Measurements from ENCODE around the gene FHIT. TPM values are rescaled to one million over a fixed set of nuclear protein-coding genes. Genes with fewer than 3 reads are reported as not detected.

FHIT gene
- total RNA-seq, 2 experiments from 2014 or later: 86.0 to 90.6 TPM

- POLR2A ChIA-PET: interaction anchor here (0.8 kb wide), 1 partner anchor 13 kb away, joined by 3 read pairs; no protein-coding TSS in a partner anchor
- Histone ChIP-seq H3K4me3 (ENCODE audit: low read length) (no peak overlapping the region), H3K27ac (ENCODE audit: low read depth in 1 of 2, low read length in 2 of 2) (no peak overlapping the region), H3K9me3 (ENCODE audit: control insufficient read depth in 1 of 2, insufficient read depth in 1 of 2, low read length in 2 of 2) (no peaks in the 10 kb centered on the region), H3K36me3 (ENCODE audit: insufficient read depth, low read length) (no peaks in the 10 kb centered on the region), H3K4me1 (ENCODE audit: insufficient read depth, low read length) (no peaks in the 10 kb centered on the region), H3K27me3 (ENCODE audit: control insufficient read depth in 1 of 2, insufficient read depth in 2 of 2, low read length in 2 of 2) (no peaks in the 10 kb centered on the region)
- no peaks in the 10 kb centered on the region for H3K36me3 Mint-ChIP-seq (ENCODE audit: low read depth)
- intact Hi-C loops (cut with DNase I, micrococcal nuclease): no loop called here
- H3K4me3 Mint-ChIP-seq: no peak overlapping the region
- TF ChIP-seq, protein P1, sequence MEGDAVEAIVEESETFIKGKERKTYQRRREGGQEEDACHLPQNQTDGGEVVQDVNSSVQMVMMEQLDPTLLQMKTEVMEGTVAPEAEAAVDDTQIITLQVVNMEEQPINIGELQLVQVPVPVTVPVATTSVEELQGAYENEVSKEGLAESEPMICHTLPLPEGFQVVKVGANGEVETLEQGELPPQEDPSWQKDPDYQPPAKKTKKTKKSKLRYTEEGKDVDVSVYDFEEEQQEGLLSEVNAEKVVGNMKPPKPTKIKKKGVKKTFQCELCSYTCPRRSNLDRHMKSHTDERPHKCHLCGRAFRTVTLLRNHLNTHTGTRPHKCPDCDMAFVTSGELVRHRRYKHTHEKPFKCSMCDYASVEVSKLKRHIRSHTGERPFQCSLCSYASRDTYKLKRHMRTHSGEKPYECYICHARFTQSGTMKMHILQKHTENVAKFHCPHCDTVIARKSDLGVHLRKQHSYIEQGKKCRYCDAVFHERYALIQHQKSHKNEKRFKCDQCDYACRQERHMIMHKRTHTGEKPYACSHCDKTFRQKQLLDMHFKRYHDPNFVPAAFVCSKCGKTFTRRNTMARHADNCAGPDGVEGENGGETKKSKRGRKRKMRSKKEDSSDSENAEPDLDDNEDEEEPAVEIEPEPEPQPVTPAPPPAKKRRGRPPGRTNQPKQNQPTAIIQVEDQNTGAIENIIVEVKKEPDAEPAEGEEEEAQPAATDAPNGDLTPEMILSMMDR (IDR thresholded peaks at IDR 0.05): no peak
- CTCF ChIA-PET: no interaction called here
- H3K9me3 Mint-ChIP-seq: no peaks in the 10 kb centered on the region
- no peak overlapping the region for H3K27ac Mint-ChIP-seq
- ATAC-seq (ENCODE audit: poor library complexity) (no peak), DNase-seq (no peak)
- H3K4me1 Mint-ChIP-seq (ENCODE audit: low read depth): no peaks in the 10 kb centered on the region
- no peaks in the 10 kb centered on the region for H3K27me3 Mint-ChIP-seq
Measured at GRCh38 chr3:60290122-60290492, 961.1 kb downstream of the FHIT start.

DNA sequence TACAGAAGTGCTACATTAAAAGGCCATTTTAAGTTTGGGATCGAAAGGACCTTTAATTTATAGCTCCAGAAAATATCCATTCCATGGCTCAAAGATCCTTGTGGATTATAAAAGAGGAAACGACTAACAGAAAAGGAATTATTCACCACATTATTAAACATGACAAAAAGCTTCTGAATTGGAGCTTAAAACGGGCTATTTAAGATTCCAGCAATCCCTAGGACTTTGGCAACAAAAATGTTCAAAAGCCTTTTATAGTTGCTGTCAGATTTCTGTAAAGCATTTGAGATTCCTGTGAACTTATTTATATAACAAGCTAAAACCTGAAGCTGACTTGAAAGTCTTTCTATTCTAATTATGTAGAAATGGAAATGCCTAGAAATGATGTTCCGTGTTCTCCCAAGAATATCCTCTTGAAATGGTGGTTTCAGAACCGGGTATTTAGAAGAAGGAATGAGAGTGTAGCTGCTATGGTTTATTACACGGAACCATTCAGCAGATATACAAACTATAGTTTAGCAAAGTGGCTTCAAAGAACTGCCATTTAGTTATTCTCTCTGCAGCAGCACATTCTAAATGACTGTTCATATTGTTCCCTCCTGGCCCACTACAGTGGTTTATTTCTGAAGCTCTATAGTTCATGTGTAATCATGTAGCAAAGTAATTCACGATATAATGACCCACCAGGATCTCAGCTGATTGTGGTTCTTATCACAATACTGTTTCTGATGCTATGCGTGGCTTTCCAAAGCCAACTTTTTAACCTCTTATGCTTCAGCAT, 961.7 kb downstream of the FHIT start:
- no peaks in the 10 kb centered on the region for H3K27me3 Mint-ChIP-seq
- TF ChIP-seq, protein P1 (IDR thresholded peaks at IDR 0.05): no peak
- no peaks in the 10 kb centered on the region for H3K36me3 Mint-ChIP-seq (ENCODE audit: low read depth)
- H3K9me3 ChIP-seq (ENCODE audit: control insufficient read depth in 1 of 2, insufficient read depth in 1 of 2, low read length in 2 of 2): no peaks in the 10 kb centered on the region
- intact Hi-C loops (cut with DNase I, micrococcal nuclease): no loop called here
- ATAC-seq (ENCODE audit: poor library complexity): no peak
- ChIA-PET POLR2A (no interaction called here), CTCF (no interaction called here)
- no peak overlapping the region for H3K27ac ChIP-seq (ENCODE audit: low read depth in 1 of 2, low read length in 2 of 2)
- H3K4me3 Mint-ChIP-seq: no peak overlapping the region
- no peaks in the 10 kb centered on the region for H3K9me3 Mint-ChIP-seq
- no peaks in the 10 kb centered on the region for H3K4me1 Mint-ChIP-seq (ENCODE audit: low read depth)
- no peak for DNase-seq
- no peaks in the 10 kb centered on the region for H3K4me1 ChIP-seq (ENCODE audit: insufficient read depth, low read length)
- no peak overlapping the region for H3K27ac Mint-ChIP-seq
- no peak overlapping the region for H3K4me3 ChIP-seq (ENCODE audit: low read length)
- no peaks in the 10 kb centered on the region for H3K36me3 ChIP-seq (ENCODE audit: insufficient read depth, low read length)
- no peaks in the 10 kb centered on the region for H3K27me3 ChIP-seq (ENCODE audit: control insufficient read depth in 1 of 2, insufficient read depth in 2 of 2, low read length in 2 of 2)

- H3K27me3 Mint-ChIP-seq: no peaks in the 10 kb centered on the region
- H3K36me3 ChIP-seq (ENCODE audit: insufficient read depth, low read length): no peaks in the 10 kb centered on the region
- H3K9me3 Mint-ChIP-seq: no peaks in the 10 kb centered on the region
- no peak overlapping the region for H3K27ac Mint-ChIP-seq
- TF ChIP-seq, protein P1 (IDR thresholded peaks at IDR 0.05): no peak
- ChIA-PET CTCF (no interaction called here), POLR2A (no interaction called here)
- no peaks in the 10 kb centered on the region for H3K4me1 ChIP-seq (ENCODE audit: insufficient read depth, low read length)
- no peaks in the 10 kb centered on the region for H3K36me3 Mint-ChIP-seq (ENCODE audit: low read depth)
- H3K4me3 Mint-ChIP-seq: no peak overlapping the region
- intact Hi-C loops (cut with DNase I, micrococcal nuclease): no loop called here
- H3K4me1 Mint-ChIP-seq (ENCODE audit: low read depth): no peaks in the 10 kb centered on the region
- no peaks in the 10 kb centered on the region for H3K27me3 ChIP-seq (ENCODE audit: control insufficient read depth in 1 of 2, insufficient read depth in 2 of 2, low read length in 2 of 2)
- no peak for DNase-seq
- no peak for ATAC-seq (ENCODE audit: poor library complexity)
- no peak overlapping the region for H3K4me3 ChIP-seq (ENCODE audit: low read length)
- H3K9me3 ChIP-seq (ENCODE audit: control insufficient read depth in 1 of 2, insufficient read depth in 1 of 2, low read length in 2 of 2): no peaks in the 10 kb centered on the region
- H3K27ac ChIP-seq (ENCODE audit: low read depth in 1 of 2, low read length in 2 of 2): no peak overlapping the region
Measured at GRCh38 chr3:60282866-60283265, 968.4 kb downstream of the FHIT start.

Data from CD4-positive, alpha-beta T cell (primary cell).